Prostate gland (tissue), 2 donors: Measurements from ENCODE around the gene RPP21.

Experiments
- POLR2AphosphoS5 ChIP-seq: sonication (generic); formaldehyde crosslinking; IDR thresholded peaks from one replicate; pipeline ENCODE4 v1.6.1; 2017; ENCODE audit warnings: antibody characterized with exemption
- TF ChIP-seq, protein P1 (sequence below), 4 experiments: fragments of 200-600 bp in 2 of 4; fragments of 450-650 bp in 2 of 4; sonication (generic) in 2 of 4; IDR thresholded peaks; 1 replicate in 3 of 4; 2 replicates in 1 of 4; pipeline ENCODE4 v1.5.1; 2016 to 2019; ENCODE audit warnings: antibody characterized with exemption in 4 of 4, mild to moderate bottlenecking in 2 of 4, moderate library complexity in 2 of 4

DNA sequence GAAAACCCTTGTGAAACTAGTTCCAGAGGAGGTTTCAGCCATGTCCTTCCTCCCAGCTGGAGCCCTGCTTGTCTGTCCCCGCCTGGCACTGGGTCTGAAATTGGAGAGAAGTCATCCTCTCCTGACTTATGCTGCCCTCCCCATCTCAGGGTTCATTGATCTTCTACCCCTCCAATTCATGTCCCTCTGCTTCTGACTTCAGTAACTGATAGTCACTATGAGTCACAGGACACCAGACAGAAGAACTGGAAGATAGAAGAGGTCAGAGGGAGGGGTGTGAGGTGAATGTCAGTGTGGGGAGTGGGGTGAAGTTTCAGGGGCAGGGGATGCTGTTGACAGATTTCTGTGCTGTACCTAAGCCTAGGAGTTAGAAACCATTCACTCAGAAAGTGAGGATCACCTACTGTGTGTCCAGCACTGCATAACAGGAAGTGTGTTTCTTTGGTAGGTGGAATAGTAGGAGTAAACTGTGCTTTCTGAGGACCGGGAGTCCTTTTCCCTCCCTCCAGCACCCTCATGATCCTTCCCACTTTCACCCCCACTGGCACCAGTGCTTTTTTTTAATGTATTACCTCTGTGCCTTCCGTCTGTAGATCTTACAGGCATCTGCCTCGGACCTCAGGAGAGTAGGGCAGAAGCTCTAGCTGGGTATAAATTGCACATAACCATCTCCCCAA is 627 bp upstream of the RPP21 start:
- TF ChIP-seq, protein P1, sequence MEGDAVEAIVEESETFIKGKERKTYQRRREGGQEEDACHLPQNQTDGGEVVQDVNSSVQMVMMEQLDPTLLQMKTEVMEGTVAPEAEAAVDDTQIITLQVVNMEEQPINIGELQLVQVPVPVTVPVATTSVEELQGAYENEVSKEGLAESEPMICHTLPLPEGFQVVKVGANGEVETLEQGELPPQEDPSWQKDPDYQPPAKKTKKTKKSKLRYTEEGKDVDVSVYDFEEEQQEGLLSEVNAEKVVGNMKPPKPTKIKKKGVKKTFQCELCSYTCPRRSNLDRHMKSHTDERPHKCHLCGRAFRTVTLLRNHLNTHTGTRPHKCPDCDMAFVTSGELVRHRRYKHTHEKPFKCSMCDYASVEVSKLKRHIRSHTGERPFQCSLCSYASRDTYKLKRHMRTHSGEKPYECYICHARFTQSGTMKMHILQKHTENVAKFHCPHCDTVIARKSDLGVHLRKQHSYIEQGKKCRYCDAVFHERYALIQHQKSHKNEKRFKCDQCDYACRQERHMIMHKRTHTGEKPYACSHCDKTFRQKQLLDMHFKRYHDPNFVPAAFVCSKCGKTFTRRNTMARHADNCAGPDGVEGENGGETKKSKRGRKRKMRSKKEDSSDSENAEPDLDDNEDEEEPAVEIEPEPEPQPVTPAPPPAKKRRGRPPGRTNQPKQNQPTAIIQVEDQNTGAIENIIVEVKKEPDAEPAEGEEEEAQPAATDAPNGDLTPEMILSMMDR (IDR thresholded peaks at IDR 0.05), result no peak
- no peak for TF ChIP-seq POLR2AphosphoS5
